Measurements from ENCODE around the gene S100G.

The S100G gene

GRCh38 chrX:16661495-16661894, 11.5 kb downstream of the S100G start:
- in situ Hi-C loops (cut with HindIII; ENCODE audit: low sequenced_read_pairs), result no loop called here
- no peak overlapping the region for H3K4me3 ChIP-seq (ENCODE audit: low read depth, low read length)
- no peak for DNase-seq (ENCODE audit: low read depth, low spot score)
- no peak for TF ChIP-seq CTCF (IDR thresholded peaks at IDR 0.05; ENCODE audit: low read depth, low read length)

GRCh38 chrX:16662402-16662801, 12.4 kb downstream of the S100G start:
- no peak for TF ChIP-seq CTCF (IDR thresholded peaks at IDR 0.05; ENCODE audit: low read depth, low read length)
- in situ Hi-C loops (cut with HindIII; ENCODE audit: low sequenced_read_pairs), result no loop called here
- DNase-seq (ENCODE audit: low read depth, low spot score), result no peak
- H3K4me3 ChIP-seq (ENCODE audit: low read depth, low read length), result no peak overlapping the region

- in situ Hi-C loops (cut with HindIII; ENCODE audit: low sequenced_read_pairs), result no loop called here
- DNase-seq (ENCODE audit: low read depth, low spot score), result peak; percentile 40
- peak; percentile 17 for TF ChIP-seq CTCF (IDR thresholded peaks at IDR 0.05; ENCODE audit: low read depth, low read length)
- H3K4me3 ChIP-seq (ENCODE audit: low read depth, low read length), result no peak overlapping the region
Observed at GRCh38 chrX:16664074-16664473, 14.1 kb downstream of the S100G start.

- H3K4me3 ChIP-seq (ENCODE audit: low read depth, low read length), result no peak overlapping the region
- in situ Hi-C loops (cut with HindIII; ENCODE audit: low sequenced_read_pairs), result no loop called here
- DNase-seq (ENCODE audit: low read depth, low spot score), result no peak
- peak; percentile 21 for TF ChIP-seq CTCF (IDR thresholded peaks at IDR 0.05; ENCODE audit: low read depth, low read length)
Observed at GRCh38 chrX:16664626-16665025, 14.7 kb downstream of the S100G start.

- no peak for TF ChIP-seq CTCF (IDR thresholded peaks at IDR 0.05; ENCODE audit: low read depth, low read length)
- in situ Hi-C loops (cut with HindIII; ENCODE audit: low sequenced_read_pairs), result no loop called here
- peak; percentile 63 for DNase-seq (ENCODE audit: low read depth, low spot score)
- no peak overlapping the region for H3K4me3 ChIP-seq (ENCODE audit: low read depth, low read length)
Observed at GRCh38 chrX:16665089-16665488, 15.1 kb downstream of the S100G start.

GRCh38 chrX:16666541-16666940, 16.6 kb downstream of the S100G start:
- TF ChIP-seq CTCF (IDR thresholded peaks at IDR 0.05; ENCODE audit: low read depth, low read length), result no peak
- H3K4me3 ChIP-seq (ENCODE audit: low read depth, low read length), result no peak overlapping the region
- in situ Hi-C loops (cut with HindIII; ENCODE audit: low sequenced_read_pairs), result no loop called here
- peak; percentile 64 for DNase-seq (ENCODE audit: low read depth, low spot score)

- peak; percentile 28 for TF ChIP-seq CTCF (IDR thresholded peaks at IDR 0.05; ENCODE audit: low read depth, low read length)
- no peak overlapping the region for H3K4me3 ChIP-seq (ENCODE audit: low read depth, low read length)
- peak; percentile 70 for DNase-seq (ENCODE audit: low read depth, low spot score)
- in situ Hi-C loops (cut with HindIII; ENCODE audit: low sequenced_read_pairs), result no loop called here
Observed at GRCh38 chrX:16671005-16671404, 21.0 kb downstream of the S100G start.
